GM21723 (cell line): ENCODE results near the gene LRCH4.
"Not testable (repeated sequence)": the region's sequence is repeated elsewhere in the genome, so short reads cannot be mapped to it uniquely, and the experiment has no call there.

Source experiments
- ATAC-seq: cut with Tn5 transposase; IDR thresholded peaks from one replicate; pipeline ENCODE4 v1.9.1; 2021; ENCODE audit warnings: mild to moderate bottlenecking, moderate library complexity; ENCODE audit not compliant: unreplicated experiment

LRCH4 gene

DNA sequence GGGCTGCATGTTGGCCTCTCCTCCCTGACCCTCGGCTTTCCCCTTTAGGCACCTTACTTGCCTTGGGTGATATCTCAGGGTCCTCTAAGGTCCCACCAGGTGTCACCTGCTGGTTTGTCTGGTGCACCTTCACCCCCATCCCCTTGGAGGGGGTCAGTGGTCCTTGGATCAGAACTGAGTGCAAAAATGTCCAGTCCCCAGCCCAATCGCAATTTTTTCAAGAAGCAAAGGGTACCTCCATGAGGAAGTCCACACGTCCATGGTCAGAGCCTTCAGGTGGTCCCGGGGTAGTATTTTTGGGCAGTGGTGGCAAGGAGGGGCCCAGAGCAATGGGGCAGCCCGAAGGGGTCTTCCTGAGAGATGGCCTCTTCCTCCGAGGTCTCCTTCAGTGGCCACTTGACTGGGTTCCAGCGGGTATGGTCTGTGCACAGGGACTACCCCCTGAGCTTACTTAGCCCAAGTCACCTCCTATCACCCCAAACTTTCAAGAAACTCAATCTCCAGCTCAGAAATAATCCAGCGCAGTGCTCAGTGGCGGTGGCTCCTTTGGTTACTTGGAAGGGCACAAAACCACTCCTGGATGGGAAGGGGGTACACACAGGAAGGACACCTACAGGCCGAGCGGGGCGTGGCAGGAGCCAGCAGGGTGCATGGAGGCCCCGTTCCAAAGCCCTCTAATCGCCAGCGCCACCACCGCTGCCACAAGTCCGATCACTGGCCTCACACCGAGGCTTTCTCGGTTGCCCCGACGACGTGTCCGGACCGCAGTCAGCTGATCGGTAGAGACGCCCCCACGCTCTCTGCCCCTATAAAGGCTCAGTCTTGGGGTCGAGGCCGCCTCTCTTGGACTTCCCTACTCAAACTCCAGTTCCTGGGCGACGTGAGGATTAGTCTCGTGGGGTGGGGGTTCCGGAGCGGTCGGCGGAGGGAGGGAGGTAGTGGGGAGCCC, 16.8 kb downstream of the LRCH4 start:
- ATAC-seq = no peak

DNA sequence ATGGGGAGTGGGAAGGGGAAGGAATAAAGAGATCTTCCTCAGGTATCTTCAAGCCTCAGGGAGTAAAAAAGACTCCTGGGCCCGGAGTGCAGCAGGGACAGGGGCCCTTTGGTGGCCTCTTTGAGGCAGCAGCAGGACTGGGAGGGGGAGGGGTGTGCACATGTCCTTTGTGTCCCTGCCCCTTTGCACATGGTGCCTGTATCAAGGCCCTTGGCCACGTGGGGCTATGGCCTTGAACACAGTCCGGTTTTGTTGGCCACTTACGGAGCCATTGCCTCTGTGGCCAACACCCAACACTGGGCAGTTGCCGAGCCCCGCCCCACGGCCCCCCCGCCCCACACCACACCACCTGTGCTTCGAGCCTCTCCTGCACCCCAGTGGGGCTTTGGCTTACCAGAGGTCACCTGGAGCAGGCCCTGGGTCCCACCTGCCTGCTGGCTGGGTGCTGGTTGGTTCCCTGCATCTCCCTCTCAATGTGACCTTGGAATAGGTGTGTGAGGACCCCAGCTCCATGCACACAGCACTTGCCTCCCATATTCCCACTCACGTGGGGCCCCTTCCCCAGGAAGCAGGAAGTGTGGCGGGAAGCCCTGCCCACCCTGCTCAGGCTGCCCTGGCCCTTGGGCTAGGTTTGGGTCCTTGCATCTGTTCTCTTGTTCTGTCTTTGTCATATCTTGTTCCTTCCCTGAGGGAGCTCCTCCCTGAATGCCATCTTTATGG, 17.6 kb downstream of the LRCH4 start:
- ATAC-seq = no peak

DNA sequence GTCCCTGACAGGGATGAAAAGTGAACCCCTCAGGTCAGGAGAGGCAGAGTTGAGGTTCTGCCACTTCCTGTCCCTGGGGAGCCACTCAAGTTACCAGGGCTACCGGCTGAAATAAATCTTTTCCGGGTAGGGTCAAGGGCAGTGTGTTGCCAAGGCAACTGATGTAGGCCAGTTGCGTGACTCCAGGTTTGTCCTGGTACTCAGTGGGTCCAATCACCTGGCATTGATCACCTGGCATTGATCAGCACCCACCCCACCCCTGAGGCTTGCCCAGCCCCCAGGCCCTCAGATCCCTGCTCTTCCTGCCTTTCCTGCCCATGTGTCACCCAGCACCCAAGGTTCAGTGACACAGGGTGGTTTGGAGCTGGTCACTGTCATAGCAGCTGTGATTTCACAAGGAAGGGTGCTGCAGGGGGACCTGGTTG, 18.2 kb downstream of the LRCH4 start:
- no peak for ATAC-seq

DNA sequence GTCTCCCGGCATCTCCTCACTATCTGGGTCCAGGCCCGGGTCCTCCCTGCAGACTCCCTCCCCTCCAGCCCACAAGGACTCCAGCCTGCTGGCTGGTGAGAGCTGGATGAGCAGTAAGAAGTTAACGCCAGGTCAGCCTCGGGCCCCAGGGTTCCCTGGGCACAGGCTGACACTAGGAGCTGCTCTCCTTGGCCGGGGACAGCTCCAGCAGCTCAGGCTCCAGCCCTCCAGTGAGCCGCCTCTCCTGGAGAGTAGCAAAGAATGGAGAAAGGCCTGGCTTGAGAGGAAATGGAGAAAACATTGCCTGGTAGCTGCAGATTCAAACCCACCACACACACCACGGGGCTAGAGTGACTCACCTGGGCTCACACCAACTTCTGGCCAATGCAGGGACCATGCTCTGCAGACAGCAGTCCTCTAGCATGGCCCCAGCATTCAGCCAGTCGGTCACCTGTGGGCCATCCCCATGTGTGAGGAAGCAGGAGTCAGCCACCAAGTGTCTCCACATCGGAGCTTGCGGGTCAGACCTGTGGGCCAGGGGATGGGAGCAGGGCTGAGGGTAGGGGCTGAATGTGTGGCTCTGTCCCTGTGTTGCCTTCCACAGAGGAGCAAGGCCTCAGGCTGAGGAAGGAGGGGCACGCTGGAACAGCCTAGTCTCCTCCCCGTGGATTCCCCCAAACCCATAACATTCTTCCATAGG, 18.7 kb downstream of the LRCH4 start:
- ATAC-seq = no peak

DNA sequence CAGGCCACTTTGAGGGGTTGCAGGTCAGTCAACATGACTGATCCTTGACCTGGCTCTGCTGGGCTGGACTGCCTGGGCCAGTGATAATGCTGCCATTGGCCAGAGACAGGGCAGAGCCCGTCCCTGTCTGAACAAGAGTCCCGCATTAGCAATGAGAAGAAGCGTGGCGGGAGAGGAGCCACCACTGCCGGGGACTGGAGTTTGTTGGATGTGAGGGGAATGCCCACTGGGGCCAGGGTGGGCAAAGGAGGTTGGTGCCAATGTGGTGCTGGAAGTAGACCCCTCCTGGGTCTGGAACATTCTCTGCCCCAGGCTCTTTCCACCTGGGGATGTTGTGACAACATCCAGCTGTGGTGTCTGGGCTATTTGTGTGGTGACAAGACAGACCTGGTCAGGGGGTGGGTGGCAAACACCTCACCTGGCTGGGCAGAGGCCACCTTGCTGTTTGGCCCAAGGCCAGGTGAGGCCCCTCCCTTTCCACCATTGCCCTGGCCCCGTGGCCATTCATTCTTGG, 19.9 kb downstream of the LRCH4 start:
- no peak for ATAC-seq

DNA sequence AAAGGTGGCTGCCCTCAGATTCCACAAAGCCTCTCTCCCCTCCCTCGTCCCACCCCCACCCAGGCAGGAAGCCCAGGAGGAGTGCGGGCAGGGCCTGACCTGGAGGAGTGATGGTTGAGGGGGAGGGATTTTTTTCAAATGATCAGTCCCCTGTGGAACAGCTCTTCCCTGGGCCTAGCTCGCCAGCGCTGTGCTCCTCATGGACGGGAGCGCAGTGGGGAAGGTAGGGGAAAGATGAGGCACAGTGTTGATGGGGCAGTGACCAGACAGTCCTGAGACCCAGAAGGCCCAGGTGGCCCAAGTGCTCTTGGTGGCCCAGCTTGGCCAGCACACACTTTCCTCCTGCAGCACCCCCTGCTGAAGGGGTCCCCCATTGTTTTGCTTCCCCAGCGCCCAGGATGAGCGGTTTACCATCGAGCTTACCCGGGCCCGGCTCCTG, 20.8 kb downstream of the LRCH4 start:
- ATAC-seq = no peak

DNA sequence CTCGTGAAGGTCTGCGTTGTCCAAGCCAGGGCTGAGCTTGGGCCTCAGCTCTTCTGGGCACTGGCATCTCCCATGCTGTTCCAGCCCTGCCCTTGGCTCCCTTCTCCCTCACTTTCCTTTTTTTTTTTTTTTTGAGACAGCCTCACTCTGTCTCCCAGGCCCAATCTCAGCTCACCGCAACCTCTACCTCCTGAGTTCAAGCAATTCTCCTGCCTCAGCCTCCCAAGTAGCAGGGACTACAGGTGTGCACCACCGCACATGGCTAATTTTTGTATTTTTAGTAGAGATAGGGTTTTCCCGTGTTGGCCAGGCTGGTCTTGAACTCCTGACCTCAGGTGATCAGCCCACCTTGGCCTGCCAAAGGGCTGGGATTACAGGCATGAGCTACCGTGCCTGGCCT, 21.5 kb downstream of the LRCH4 start:
- ATAC-seq = not testable (repeated sequence)

DNA sequence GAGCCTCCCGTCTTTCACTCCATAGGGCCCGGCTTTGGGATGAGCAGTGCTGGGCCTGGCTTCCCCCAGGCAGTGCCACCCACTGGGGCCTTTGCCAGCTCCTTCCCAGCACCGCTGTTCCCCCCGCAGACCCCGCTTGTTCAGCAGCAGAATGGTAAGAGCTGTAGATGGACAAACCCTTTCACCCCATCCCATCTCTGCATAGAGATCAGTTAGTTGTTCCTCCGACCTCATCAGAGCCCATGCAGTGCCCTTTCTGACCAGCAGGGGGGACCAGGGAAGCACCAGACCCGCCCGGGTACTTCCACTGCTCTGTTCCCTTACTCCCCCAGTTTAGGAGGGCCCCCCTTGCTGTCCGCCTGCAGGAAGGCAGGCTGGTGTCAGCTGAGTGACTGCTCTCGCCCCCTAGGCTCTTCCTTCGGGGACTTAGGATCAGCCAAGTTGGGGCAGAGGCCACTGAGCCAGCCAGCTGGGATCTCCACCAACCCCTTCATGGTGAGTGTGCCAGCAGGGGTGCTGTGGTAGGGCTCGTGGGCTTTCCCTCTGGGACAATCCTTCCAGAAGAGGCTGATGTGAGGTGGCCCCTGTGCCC, 22.0 kb downstream of the LRCH4 start:
- ATAC-seq = no peak

DNA sequence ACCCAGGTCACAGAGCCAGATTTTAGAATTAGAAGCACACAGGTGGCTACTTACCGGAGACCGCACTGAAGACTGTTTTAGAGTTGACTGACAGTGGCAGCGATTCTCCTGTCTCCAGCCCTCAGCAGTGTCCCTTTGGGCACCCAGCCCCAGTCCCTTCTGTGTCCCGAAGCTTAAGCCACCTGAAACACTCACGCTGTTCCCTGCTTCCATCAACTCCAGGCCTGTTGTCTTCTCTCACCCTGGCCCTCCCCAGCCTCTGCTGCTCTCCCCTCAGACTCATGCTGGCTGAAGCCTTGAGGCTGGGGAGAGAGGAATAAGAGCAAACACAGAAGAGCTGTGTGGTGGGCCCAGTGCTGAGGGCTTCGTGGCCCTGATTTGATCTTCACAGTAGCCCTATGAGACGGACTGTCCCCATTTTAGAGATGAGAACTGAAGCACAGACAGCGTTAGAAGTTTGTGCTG, 22.8 kb downstream of the LRCH4 start:
- ATAC-seq = no peak

DNA sequence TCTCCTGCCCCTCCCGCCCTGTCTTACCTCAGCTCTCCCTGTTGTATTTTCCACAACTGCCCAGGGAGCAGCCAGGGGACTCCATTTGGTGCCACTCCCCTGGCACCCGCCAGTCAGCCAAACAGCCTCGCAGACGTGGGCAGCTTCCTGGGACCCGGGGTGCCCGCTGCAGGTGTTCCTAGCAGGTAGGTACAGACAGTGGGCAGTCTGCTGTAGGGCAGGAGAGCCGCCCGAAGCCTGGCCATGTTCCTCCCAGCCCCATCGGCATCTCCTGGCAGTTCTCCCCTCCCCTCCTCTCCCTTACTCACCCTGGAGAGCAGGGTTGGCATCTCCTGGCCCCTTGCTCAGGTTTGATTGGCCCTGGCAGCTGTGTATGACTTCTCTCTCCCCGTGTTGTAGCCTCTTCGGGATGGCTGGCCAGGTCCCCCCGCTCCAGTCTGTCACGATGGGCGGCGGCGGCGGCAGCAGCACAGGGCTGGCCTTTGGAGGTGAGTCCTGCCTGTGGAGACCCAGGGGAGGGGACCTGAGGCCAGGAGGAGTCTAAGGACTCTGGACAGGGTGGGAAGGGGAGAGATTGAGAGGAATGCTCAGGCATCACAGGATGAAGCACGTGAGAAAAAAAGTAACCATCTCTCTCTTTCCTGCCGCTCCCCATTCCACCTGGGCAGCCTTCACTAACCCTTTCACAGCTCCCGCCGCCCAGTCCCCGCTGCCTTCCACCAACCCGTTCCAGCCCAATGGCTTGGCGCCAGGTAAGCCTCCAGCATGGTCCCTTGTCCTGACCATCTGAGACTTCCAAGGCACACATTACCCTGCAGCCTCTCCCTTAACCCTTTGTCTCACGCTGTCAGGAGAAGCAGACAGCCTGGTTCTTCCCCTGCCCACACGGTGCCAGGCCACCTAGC, 23.5 kb downstream of the LRCH4 start:
- no peak for ATAC-seq

DNA sequence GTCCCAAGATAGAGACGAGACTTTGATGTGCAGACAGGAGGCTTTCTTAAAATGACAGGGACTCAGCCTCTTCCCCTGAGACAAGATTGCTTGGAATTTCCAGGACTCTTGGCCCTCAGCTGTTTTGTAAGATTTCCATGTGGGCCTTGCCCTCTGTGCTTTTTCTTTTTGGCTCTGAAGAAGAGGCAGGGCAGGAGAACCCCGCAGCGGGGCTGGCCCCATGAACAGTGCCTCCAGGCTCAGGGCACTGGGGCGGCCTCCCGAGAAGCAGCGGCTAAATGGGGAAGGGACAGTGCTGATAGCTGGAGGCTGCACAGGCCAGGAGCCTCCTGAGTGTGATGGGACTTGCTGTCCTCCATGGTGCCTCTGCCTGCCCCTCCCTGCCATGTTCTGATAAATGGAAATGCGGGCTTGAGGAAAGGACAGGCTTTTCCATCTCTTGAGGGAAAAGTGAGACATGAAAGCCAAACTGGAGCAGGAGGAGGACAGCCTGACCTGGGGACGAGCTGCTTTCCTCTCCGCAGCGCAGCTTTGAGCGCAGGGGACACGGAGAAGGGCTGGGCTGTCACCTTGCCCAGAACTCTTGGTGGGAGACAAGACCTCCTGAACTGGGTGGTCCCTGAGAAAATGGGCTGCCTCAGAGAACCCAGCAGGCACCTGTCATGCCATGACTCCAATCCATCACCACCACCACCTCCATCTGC, 24.3 kb downstream of the LRCH4 start:
- ATAC-seq = no peak

DNA sequence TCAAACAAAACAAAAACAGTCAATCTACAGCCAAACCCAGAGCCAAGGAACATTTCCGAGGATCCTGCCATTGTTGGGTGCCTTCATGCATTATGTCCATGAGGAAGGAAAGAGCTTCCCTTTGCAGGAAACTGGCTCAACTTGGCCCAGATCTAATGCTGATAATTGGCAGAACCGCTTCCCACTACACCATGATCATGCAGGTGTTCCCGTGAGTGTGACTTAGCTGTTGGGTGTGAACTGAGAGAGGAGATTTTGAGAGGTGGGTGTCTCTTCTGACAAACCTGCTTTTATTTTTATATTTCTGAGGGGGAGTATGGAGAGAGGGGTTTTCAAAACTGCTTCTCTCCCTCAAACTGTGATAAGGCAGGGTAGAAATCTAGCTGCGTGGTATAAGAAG, 26.8 kb downstream of the LRCH4 start:
- no peak for ATAC-seq

DNA sequence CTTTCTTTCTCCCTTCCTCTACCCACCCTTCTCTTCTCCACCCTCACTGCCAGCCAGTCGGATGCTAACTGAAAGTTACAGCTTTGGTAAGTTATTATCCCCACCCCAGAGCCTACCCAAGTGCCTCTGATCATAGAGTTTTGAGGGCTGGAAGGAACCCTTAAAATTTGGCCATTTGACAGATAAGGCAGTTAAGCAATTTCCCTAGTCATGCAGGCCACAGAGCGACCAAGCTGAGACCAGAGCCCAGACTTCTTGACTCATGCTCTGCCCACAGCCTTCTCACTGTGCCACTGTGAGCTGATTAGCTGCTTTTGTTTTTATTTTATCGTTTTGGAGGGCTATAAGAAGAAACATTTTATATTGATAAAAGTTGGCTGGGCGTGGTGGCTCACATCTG, 29.4 kb downstream of the LRCH4 start:
- ATAC-seq = no peak

DNA sequence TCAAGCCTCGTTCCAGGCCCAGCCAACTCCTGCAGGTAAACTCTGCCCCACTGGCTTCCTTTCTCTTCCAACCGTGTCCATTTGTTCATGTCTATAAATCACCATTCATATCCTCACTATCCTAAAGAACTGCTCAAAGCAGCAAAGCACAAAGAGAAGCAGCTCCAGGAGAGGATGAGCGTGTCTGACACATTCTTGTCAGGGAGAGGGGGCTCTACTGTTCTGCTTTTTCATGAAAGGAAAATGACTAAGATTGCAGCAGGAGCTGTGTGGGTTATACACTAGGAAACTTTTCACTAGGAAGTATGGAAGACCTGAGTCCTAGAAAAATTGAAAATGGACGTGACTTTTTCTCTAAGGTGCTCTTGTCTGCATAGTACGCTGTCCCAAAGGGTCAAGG, 30.2 kb downstream of the LRCH4 start:
- ATAC-seq = no peak

DNA sequence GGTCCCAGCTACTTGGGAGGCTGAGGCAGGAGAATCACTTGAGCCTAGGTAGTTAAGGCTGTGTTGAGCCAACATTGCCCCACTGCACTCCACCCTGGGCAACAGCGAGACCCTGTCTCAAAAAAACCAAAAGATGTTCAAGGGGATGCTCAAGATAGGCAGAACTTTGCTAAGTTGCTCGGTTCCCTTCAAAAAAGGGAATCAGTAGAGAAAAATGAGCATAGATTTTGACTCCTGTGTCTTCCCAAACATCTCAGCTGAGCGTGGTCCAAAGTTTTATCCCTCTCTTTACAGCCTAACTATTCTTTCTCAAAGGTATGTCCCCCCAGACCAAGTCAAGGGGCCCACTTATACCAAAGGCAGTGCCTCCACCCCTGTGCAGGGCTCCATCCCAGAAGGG, 32.9 kb downstream of the LRCH4 start:
- no peak for ATAC-seq

DNA sequence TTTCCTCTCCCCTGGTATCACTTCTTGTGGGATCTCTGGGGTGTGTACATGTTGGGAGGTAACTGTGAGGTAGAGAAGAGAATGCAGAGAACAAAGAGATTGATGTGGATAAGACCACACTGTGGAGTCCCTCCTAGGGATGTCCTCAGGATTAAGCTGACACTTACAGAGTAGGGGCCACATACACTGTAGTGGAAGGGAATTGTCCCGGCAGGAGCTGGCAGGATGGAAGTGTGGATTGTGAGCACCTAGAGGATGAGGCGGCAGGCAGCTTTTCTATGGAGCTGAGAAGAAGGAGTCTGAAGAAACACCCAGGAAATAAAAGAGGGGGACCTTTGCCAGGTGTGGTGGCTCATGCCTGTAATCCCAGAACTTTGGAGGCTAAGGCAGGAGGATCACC, 33.4 kb downstream of the LRCH4 start:
- no peak for ATAC-seq

DNA sequence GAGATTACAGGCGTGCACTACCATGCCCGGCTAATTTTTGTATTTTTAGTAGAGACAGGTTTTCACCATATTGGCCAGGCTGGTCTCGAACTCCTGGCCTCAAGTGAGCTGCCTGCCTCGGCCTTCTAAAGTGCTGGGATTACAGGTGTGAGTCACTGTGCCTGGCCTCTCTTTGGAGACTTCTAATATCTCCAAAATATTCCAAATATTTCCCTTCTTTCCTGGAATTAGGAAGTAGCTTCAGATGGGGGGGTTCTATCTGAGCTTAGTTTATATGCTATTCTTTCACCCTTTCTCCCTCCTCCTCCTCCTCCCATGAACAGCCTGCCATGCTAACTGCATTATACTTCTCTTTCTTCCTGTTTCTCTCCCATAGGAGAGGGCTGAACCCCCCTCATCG, 37.5 kb downstream of the LRCH4 start:
- ATAC-seq = not testable (repeated sequence)

DNA sequence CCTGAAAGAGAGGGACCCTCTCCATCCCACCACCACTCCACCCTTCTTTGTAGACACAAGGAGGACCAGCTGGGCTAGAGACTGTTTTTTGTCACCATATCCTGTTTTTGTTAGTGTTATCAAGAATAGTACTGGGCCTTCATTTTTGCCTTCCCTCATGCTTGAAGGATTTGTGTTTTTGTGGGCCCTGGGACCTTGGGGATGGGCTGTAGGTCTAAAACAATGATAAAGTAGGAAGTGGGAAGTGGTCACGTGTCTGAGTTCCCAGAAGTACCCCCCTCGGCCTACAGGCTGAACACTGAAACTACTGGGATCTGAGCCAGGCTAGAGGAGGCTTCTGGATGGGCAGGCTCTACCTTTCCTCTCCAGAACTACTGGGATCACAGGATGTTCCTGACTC, 38.1 kb downstream of the LRCH4 start:
- ATAC-seq = no peak
